NCI-H1930 (cell line): ENCODE data around the gene ITGA11.

ENCODE experiments used
- DNase-seq, 2 experiments: peaks; one replicate each; lab custom pipeline; 2025; lab: John Stamatoyannopoulos, UW

ITGA11 gene

DNA sequence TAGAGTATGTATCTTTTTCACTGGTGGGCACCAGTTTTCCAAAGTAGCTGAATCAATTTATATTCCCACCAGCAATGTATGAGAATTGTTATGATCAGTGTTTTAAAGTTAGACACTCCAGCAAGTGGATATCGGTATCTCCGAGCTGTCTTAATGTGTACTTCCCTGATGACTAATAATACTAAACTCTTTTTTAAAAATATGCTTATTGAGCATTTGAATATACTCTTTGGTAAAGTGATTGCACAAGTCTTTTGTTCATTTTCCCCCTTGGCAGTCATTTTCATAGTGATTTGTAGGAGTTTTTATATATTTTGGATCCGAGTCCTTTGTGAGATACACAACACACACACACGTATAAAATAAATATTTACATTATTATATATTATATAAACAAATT, 166.9 kb downstream of the ITGA11 start:
- no peak for DNase-seq

DNA sequence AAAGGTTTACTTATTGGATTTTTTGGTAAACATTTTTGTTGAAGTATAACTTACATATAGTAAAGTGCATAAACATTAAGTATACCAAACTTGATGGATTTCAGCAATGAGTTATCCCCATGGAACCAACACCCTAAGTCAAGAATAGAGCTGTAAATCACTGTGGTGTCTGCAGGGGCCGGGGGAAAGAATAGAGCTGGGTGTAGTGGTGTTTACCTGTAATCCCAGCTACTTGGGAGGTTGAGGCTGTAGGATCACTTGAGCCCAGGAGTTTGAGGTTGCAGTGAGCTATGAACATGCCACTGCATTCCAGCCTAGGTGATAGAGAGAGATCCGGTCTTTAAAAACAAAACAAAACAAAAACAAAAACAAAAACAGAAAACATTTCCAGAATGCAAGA, 167.7 kb downstream of the ITGA11 start:
- DNase-seq: no peak

DNA sequence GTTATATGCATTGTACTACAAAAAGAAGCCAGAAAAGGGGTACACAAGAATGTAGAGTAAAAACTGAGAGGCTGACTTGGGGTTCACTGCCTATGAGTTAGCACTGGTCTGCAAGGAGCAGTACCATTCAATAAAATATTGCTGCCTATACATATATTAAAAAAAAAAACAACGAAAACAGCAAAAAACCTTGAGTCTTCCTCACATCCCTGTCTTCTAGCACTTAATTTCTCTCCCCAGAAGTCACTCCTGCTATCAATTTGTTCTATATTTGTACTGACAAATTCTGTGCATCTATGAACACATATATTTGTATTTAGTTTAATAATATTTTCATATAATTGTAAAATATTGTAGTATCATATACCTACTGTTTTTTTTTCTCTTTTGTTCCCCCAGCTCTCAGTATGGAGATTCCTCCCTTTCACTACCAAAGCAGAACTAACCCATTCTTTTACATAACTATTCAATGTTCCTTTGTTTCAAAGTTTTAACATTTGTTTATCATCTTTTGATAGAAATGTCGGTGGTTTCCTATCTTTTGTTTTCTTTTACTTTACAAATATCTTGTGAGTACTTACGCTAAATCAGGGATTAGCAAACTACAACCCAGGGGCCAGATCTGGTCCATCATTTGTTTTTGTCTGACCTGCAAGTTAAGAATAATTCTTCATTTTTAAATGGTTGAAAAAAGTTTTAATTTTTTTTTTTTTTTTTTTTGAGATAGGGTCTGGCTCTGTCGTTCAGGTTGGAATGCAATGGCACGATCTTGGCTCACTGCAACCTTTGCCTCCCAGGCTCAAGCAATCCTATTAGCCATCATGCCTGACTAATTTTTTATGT, 169.2 kb downstream of the ITGA11 start:
- no peak for DNase-seq

DNA sequence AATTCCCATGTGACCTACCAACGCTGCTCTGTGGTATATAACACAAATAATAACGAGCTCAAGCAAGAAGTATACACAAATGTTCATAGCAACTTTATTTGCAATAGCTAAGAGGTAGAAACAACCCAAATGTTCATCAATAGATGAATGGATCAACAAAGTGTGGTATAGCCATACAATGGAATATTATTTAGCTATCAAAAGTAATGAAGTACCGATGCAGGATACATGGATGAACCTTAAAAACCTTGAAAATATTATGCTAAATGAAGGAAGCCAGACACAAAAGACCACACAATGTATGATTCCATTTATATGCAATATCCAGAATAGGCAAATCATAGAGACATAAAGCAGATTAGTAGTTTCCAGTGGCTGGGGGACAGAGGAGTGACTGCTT, 170.0 kb downstream of the ITGA11 start:
- no peak for DNase-seq

GRCh38 chr15:68261241-68261640, 170.7 kb downstream of the ITGA11 start:
- DNase-seq: no peak

- DNase-seq: no peak
Measured at GRCh38 chr15:68259883-68260282, 172.1 kb downstream of the ITGA11 start.

DNA sequence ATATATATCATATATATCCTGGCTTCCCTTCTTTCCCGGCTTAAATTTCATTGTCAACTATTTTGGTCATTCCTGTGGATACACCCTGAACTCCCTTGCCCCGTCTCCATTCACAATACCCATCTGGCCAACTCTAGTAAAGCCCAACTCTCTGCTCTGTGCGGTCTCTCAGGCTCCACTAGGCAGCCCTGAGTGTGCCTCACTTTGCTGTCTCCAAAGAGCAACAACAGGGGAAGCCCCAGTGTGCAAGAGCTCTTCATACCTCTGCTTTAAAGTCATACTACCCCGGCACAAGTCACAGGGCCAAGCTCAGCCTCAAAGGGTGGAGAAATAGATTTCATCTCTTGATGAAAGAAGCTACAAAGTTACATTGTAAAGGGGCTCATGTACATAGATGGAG, 173.3 kb downstream of the ITGA11 start:
- no peak for DNase-seq

DNA sequence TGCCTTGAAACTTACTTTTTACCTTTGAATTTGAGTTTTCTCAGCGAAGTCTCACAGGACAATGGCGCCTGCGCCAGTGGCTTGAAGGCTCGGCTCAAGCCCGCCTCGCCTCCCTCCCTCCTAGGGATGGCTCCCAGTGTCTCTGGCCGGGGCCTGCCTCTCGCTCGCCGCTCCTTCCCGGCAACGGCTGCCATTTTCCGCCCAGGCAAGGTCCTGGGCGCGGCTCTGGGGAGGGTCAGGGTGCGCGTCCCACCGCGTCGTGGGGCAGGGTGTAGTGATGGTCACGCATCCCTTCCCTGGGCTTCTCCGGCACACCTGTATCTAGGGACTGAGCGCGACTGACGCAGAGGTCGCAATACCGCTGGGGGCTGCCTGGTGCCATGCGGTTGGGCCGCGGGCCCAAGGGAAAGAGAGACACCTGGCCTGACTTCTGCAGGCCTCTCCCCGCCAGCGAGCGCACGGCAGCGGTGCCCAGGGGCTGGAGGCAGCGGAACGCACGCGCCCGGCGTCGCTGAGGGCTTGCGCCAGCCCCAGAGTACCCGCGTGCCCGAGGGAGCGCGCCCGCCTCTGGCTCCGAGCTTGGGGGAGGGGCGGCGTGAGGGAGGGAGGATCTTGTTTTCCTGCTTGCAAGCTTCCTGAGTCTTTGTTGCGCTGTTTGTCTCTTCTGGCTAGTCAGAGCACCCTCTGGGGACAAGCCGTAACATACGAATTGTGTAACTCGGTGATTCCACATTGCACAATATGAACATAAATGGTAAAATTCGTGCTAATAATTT, 175.1 kb downstream of the ITGA11 start:
- peak; percentile 78 to 79 for DNase-seq

DNA sequence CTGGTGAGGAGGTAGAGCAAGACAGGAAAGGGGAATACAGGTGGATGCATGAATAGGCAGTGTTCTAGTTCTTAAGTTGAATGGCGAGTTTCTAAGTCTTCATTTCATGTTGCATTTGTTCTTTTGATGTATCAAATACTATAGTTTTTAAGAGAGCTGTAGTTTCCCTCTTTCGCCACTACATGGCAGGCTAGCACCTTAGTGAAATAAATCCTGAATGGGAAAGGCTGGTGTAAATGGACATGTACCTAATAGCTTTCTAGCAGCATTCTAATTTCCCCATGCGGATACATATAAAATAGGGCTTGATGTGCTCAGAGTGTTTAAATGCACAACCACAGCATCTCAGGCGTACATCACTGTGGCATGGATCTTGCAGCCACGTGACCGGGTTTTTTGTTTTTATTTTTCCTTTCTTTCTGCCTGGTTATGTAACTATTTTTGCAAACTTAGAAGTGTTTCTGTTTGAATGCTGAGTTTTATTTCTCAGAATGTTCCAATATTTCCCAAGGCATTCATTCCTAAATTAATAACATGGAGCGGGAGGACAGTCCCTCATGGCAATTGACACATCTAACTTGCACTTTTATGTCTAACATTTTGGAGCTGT, 178.9 kb downstream of the ITGA11 start:
- DNase-seq: peak; percentile 2 to 42

DNA sequence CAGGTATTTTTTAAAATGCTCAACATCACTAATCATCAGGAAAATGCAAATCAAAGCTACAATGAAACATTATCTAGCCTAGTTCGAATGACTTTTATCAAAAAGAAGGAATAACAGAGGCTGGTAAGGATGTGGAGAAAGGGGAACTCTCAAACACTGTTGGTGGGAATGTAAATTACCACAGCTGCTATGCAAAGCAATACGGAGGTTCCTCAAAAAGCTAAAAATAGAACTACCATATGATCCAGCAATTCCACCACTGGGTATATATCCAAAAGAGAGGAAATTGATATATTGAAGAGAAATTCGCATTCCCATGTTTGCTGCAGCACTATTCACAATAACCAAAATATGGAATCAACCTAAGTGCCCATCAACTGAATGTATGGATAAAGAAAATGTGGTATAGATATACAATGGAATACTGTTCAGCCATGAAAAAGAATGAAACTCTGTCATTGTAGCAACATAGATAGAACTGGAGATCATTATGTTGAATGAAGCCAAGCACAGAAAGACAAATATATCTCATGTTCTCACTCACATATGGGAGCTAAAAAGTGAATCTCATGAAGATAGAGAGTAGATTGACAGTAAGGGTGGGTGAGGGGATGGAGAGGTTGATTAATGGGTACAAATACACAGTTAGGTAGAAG, 182.8 kb downstream of the ITGA11 start:
- DNase-seq: no peak
